GM12864 (cell line): ENCODE results near the gene NCOR2.

Experiments used
- DNase-seq: peaks from one replicate; pipeline ENCODE4 v3.0.0-alpha.2; 2011; ENCODE audit warnings: low read depth
- H3K4me3 ChIP-seq: 2 replicates; pipeline ENCODE4 v1.5.1; 2011; ENCODE audit warnings: mild to moderate bottlenecking, low read depth, low read length, control low read depth
- CTCF ChIP-seq: IDR thresholded peaks from 2 replicates; pipeline ENCODE4 v1.5.1; 2011; ENCODE audit warnings: low read depth, mild to moderate bottlenecking, moderate library complexity, low read length, control low read depth, inconsistent platforms; ENCODE audit errors: missing control alignments

The NCOR2 gene

DNA sequence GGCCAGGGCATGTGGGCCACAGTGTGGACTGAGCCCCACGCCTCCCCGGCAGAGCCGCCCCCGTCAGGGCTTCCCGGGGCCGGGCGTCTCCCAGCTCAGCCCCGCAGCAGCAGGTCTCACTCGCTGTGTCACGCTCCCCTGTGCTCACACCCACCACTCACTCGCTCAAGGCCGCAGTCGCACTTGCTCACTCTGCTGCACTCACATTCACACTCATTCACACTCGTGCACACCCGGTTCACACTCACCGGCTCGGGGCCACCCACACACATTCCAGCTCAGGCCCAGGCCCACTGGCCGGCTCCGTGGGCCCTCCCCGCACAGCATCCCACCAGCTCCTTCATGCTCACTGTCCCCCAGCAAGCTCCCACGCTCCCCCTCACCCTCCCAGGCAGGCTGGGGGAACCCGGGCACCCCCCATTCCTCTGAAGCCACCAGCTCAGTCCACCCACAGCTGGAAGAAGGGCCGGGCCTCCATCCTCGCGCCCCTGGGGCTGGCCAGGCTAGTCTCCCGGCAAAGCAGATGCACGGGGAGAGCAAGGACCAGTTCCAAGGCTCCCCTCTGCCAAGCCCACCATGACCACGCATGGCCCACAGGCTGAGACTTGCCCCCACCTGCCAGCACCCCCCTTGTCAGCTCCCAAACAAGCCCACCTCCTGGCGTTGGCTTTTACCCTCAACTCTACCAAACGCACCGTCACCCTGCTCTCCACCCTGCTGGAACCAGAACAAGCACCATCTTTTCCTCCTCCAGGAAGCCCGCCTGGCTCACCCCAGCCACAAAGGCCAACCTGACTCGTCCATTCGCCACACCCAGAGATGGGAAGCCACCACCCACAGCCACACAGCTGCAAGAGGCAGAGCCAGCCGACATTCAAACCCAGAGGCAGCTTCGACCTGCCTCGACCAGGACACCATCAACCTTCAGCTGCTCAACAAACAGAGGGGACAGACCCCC is 28.0 kb downstream of the NCOR2 start:
- no peak for TF ChIP-seq CTCF
- H3K4me3 ChIP-seq = no peak overlapping the region
- DNase-seq = no peak

- DNase-seq = no peak
- no peak overlapping the region for H3K4me3 ChIP-seq
- no peak for TF ChIP-seq CTCF
Observed at GRCh38 chr12:124538194-124539082, 29.0 kb downstream of the NCOR2 start.

- no peak for TF ChIP-seq CTCF
- no peak for DNase-seq
Observed at GRCh38 chr12:124537525-124538193, 29.8 kb downstream of the NCOR2 start.

DNA sequence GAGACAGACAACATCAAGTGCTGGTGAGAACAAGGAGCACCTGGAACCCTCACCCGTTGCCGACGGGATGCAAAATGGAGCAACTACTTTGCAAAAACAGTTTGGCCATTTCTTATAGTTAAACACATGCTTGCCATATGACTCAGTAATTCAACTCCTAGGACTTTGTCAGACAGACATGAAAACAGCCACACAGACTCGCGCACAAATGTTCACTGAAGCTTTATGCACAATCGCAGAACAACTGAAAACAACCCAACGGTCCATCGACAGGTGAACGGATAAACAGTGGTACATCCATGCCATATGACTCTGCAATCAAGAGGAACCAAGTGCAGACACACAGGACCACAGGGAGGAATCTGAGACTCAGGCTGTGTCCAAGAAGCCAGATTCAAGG is 30.8 kb downstream of the NCOR2 start:
- DNase-seq = no peak
- TF ChIP-seq CTCF = no peak

More at GRCh38 chr12:124537525-124538193, 29.8 kb downstream of the NCOR2 start:
- no peak overlapping the region for H3K4me3 ChIP-seq

GRCh38 chr12:124534776-124535740 is 32.4 kb downstream of the NCOR2 start:
- no peak for DNase-seq
- no peak overlapping the region for H3K4me3 ChIP-seq
- no peak for TF ChIP-seq CTCF

More for the DNA sequence above, 30.8 kb downstream of the NCOR2 start:
- no peak overlapping the region for H3K4me3 ChIP-seq
